Adipose tissue (tissue), 3 donors: Measurements from ENCODE around the gene ADAM8. TPM values are rescaled to one million over a fixed set of nuclear protein-coding genes. Genes with fewer than 3 reads are reported as not detected.
"Not testable (repeated sequence)": the region's sequence is repeated elsewhere in the genome, so short reads cannot be mapped to it uniquely, and the experiment has no call there.

Experiments
- H3K27ac ChIP-seq: one replicate; pipeline ENCODE4 v1.5.1; 2013; ENCODE audit warnings: low read depth, low read length
- WGBS, 3 donors: extraction: QIAGEN DNeasy Blood & Tissue Kit; methylation state at CpG; one replicate each; pipeline ENCODE4 v1.1.7; 2013; 5-methylcytosine and 5-hydroxymethylcytosine counted together
- polyA plus RNA-seq, 3 donors: library from polyadenylated mRNA; stranded (reverse); fragments of 200-250 nt; gene quantifications; one replicate each; pipeline ENCODE4 v1.2.3, GENCODE V29; 2013
- donor health status: healthy with polysubstance abuse.
- donor health status: Bipolar disorder and iron deficiency.
- donor health status: healthy.

The ADAM8 gene
- polyA plus RNA-seq, 3 donors: 2.3 to 14.1 (median 3.8) TPM

DNA sequence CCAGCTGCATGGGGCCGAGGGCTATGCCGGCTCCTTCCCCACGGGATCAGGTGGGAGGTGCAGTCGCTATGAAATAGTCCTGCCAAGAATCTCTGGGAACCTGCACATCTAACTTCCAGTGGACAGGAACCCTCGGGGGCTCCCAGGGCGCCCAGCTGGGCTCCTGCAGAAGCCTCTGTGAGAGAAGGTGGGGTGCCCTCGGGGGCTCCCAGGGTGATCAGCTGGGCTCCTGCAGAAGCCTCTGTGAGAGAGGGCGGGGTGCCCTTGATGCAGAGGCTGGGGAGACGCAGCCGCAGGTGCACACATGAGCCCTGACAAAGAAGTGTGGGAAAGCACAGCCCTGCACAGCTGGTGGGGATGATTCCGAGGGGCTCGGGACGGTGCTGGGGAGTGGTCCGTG is 33.1 kb downstream of the ADAM8 start:
- WGBS, 3 donors: 64 to 70% (median 70%) methylated on average over 13 to 14 of the region's 14 CpGs
- no peak overlapping the region for H3K27ac ChIP-seq

GRCh38 chr10:133242611-133243356 is 33.9 kb downstream of the ADAM8 start:
- no peak overlapping the region for H3K27ac ChIP-seq
- WGBS, 3 donors: 69 to 82% (median 76%) methylated on average over 27 of the region's 27 CpGs

DNA sequence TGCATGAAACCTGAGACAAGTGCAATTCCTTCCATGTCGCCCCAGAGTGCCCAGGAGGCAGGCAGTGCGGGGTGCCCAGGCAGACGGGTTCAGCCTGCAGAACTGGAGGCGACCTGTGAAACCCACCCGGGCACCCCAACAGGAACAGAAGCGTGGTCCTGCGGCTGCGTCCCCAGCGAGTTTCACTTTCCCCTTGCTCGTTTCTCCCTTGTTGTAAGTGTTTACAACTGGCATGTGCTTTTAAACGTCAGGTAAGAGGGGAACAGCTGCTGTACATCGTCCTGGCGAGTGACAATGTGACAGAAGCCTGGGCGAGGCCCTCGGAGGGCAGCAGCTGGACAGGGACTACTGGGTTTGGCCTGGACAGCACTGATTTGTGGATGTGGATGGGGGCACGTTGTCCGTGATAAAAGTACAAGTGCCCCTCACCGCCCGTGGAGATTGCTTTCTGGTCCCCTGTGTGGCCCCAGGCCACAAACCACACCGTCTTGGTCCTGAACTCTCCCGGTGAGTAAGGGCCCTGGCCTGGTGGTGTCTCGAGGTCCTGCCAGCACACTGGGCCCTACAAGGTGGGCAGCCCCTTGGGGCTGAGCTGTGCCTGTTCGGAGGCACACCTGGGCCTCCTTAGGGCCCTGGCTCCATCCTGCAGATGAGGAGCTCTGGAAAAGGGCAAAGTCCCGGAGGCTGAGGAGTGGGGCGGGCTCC is 35.0 kb downstream of the ADAM8 start:
- H3K27ac ChIP-seq: no peak overlapping the region
- WGBS, 3 donors: 43 to 63% (median 52%) methylated on average over 25 of the region's 25 CpGs

GRCh38 chr10:133239990-133240389 is 36.7 kb downstream of the ADAM8 start:
- H3K27ac ChIP-seq: no peak overlapping the region
- 64 to 75% (median 68%) methylated on average over 15 of the region's 15 CpGs for WGBS, 3 donors

DNA sequence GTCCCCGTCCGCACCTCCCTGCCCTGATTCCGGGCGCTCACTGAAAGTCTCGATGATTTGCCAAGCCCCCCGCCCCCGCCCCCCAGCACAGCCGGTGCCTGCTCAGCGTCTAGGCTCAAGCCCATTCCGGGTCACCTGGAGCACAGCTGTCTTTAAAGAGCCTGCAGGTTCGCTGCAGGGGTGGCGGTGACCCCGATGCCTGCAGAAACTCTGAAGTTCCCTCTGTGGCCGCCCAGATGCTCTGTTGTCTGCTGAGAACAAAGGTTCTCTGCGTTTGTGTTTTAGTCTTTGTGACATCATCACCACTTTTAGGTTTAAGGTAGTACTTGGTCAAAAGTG is 38.2 kb downstream of the ADAM8 start:
- H3K27ac ChIP-seq: no peak overlapping the region
- 19 to 51% (median 34%) methylated on average over 15 of the region's 15 CpGs for WGBS, 3 donors

- no peak within 1 kb of the TSS for H3K27ac ChIP-seq
- 6 to 27% (median 9%) methylated on average over 54 to 60 of the region's 60 CpGs for WGBS, 3 donors
Measured at GRCh38 chr10:133237588-133238465, 38.8 kb downstream of the ADAM8 start, which contains the start of gene VENTX. VENTX (plus strand) TSS chr10:133237855; CDS start chr10:133237915, 60 bp downstream.

GRCh38 chr10:133237241-133237587 is 39.5 kb downstream of the ADAM8 start:
- WGBS, 3 donors: 1 to 6% (median 2%) methylated on average over 26 to 32 of the region's 32 CpGs
- H3K27ac ChIP-seq: no peak overlapping the region

DNA sequence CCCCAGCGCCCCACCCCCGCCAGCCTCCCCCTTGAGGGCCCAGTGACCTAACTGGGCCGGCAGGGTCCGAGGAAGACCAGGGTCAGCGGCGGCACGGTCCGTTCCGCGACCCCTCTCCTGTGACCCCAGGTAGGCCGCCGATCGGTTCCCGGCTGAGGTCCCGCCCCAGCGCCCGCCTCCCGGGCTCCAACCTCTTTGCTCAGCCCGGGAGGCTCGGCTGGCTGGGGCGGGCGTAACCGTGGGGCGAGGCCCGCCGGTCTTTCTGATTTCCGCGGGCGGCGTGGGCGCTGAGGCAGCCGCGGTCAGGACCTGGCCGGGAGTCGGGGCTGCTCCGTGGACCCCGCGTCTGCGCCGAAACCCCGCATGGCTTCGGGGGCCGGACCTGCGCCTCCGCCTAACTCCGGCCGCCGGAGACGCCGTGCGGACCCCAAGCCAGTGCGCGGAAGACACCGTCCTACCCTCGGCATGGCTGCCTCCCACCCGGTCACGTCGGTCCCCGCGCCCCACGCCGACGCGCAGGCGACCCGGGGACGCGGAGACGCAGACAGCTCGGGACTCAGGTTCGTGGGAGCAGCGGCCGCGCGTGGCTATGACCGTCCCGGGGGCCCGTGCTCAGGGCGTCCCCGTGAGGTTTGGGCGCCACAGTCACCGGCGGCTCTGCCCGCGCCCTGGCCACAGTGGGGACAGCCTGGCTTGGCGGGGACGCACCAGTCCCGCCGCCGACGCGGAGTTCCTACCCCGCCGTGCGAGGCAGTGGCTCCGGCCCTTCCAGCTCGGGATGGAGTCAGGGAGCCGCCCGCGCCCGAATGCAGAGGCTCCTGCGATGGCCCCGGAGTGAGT is 40.0 kb downstream of the ADAM8 start:
- WGBS, 3 donors: 0 to 2% (median 2%) methylated on average over 72 to 103 of the region's 103 CpGs
- no peak overlapping the region for H3K27ac ChIP-seq

DNA sequence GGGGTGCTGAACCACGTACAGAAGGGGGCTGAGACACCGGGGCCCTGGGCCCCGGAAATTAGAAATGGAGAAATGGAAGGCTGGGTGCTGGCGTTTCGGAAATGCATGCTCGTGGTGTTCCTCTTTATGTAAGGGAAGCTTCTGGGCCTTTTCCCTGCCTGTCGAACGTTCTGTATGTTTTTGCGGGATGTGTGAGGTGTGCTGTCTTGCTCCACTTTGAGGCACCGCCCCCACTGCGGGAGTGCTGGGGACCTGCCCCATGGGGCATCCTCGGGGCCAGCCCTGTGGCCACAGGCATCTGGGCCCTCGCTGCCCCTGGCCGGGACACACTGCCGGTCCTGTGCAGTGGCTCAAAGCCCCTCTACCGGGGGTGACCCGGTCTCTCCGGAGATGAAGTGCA is 40.7 kb downstream of the ADAM8 start:
- WGBS, 3 donors: 3 to 4% (median 4%) methylated on average over 17 to 18 of the region's 18 CpGs
- H3K27ac ChIP-seq: no peak overlapping the region

- WGBS, 3 donors: 3 to 7% (median 7%) methylated on average over 36 to 48 of the region's 48 CpGs
- H3K27ac ChIP-seq: no peak overlapping the region
Measured at GRCh38 chr10:133235265-133235855, 41.3 kb downstream of the ADAM8 start.

- WGBS, 3 donors: 47 to 58% (median 53%) methylated on average over 7 of the region's 10 CpGs
- not testable (repeated sequence) for H3K27ac ChIP-seq
Measured at GRCh38 chr10:133234796-133235195, 41.9 kb downstream of the ADAM8 start.

- 38 to 61% (median 59%) methylated on average over 11 of the region's 11 CpGs for WGBS, 3 donors
- no peak overlapping the region for H3K27ac ChIP-seq
Measured at GRCh38 chr10:133231946-133232574, 44.6 kb downstream of the ADAM8 start.

- 11 to 29% (median 22%) methylated on average over 34 to 44 of the region's 44 CpGs for WGBS, 3 donors
- H3K27ac ChIP-seq: no peak overlapping the region
Measured at GRCh38 chr10:133231244-133231945, 45.3 kb downstream of the ADAM8 start.

DNA sequence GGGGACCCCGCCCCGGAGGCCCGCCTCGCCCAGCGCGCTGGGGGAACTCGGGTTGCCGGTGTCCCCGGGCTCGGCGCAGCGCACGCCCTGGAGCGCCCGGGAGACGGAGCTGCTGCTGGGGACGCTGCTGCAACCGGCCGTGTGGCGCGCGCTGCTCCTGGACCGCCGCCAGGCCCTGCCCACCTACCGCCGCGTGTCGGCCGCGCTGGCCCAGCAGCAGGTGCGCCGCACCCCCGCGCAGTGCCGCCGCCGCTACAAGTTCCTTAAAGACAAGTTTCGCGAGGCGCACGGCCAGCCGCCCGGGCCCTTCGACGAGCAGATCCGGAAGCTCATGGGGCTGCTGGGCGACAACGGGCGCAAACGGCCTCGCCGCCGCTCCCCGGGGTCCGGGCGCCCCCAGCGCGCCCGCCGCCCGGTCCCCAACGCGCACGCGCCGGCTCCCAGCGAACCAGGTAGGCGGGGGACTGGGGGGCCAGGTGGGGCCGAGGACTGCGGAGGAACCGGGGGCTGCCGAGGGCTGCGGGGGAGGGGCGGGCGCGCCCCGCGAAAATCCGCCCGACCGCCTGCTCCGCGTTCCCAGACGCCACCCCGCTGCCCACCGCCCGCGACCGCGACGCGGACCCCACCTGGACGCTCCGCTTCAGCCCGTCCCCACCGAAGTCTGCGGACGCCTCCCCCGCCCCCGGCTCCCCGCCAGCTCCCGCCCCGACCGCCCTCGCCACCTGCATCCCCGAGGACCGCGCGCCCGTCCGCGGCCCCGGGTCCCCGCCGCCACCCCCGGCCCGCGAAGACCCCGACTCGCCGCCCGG is 46.1 kb downstream of the ADAM8 start:
- 1 to 4% (median 3%) methylated on average over 69 to 113 of the region's 122 CpGs for WGBS, 3 donors

GRCh38 chr10:133230044-133230361 is 46.7 kb downstream of the ADAM8 start, which contains the start of gene UTF1:
UTF1 (plus strand) TSS chr10:133230217; CDS start chr10:133230289, 72 bp downstream.
- WGBS, 3 donors: 2 to 4% (median 4%) methylated on average over 17 to 42 of the region's 49 CpGs
- H3K27ac ChIP-seq: no peak within 1 kb of the TSS

More for the DNA sequence above, 46.1 kb downstream of the ADAM8 start:
- H3K27ac ChIP-seq: no peak overlapping the region
